ENCODE results near the gene FBXO47. TPM values are rescaled to one million over a fixed set of nuclear protein-coding genes. Genes with fewer than 3 reads are reported as not detected.

The FBXO47 gene
- total and polyA plus RNA-seq, 10 of the 15 experiments (the other 5 are each of a cell fraction or from before 2014, with no cell fraction given): 0.04 to 0.06 (median 0.06) TPM; not detected in 7

DNA sequence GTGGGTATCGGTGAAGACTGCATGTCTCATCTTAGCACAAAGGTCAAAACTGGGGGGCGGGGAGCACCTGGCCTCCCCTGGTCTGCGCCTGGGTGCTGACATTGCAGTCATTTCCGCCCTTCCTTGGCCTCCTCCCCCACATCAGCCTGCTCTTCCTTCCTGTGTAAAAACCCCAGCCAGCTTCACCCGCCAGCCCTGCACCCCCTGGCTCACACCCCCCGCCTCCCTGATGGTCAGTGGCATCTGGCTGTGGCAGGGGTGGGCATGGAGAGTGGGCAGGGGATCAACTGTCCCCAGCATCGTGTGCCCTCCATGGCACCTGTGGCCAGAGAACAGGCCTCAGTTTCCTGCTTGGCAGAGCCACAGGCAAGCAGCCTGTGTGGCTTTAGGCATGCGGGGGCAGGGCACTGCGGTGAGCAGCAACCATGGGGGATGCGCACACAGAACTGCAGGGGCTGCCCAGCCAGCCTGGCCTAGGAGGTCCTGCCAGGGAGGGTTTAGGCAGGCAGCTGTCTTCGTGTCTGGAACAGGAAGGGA, 68.3 kb downstream of the FBXO47 start (continued):
- TF ChIP-seq, protein P1, sequence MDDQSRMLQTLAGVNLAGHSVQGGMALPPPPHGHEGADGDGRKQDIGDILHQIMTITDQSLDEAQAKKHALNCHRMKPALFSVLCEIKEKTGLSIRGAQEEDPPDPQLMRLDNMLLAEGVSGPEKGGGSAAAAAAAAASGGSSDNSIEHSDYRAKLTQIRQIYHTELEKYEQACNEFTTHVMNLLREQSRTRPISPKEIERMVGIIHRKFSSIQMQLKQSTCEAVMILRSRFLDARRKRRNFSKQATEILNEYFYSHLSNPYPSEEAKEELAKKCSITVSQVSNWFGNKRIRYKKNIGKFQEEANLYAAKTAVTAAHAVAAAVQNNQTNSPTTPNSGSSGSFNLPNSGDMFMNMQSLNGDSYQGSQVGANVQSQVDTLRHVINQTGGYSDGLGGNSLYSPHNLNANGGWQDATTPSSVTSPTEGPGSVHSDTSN (IDR thresholded peaks at IDR 0.05; ENCODE audit: insufficient replicate concordance, low read depth, low read length): peak; percentile 3
- no peak; the same call in 1 of the 2 replicates for TF ChIP-seq PML (IDR thresholded peaks at IDR 0.05; ENCODE audit: low read length)
- TF ChIP-seq ZBED1 (IDR thresholded peaks at IDR 0.05; ENCODE audit: borderline replicate concordance): no peak; the same call in 1 of the 2 replicates
- TF ChIP-seq, protein P2, sequence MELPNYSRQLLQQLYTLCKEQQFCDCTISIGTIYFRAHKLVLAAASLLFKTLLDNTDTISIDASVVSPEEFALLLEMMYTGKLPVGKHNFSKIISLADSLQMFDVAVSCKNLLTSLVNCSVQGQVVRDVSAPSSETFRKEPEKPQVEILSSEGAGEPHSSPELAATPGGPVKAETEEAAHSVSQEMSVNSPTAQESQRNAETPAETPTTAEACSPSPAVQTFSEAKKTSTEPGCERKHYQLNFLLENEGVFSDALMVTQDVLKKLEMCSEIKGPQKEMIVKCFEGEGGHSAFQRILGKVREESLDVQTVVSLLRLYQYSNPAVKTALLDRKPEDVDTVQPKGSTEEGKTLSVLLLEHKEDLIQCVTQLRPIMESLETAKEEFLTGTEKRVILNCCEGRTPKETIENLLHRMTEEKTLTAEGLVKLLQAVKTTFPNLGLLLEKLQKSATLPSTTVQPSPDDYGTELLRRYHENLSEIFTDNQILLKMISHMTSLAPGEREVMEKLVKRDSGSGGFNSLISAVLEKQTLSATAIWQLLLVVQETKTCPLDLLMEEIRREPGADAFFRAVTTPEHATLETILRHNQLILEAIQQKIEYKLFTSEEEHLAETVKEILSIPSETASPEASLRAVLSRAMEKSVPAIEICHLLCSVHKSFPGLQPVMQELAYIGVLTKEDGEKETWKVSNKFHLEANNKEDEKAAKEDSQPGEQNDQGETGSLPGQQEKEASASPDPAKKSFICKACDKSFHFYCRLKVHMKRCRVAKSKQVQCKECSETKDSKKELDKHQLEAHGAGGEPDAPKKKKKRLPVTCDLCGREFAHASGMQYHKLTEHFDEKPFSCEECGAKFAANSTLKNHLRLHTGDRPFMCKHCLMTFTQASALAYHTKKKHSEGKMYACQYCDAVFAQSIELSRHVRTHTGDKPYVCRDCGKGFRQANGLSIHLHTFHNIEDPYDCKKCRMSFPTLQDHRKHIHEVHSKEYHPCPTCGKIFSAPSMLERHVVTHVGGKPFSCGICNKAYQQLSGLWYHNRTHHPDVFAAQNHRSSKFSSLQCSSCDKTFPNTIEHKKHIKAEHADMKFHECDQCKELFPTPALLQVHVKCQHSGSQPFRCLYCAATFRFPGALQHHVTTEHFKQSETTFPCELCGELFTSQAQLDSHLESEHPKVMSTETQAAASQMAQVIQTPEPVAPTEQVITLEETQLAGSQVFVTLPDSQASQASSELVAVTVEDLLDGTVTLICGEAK (IDR thresholded peaks at IDR 0.05; ENCODE audit: borderline replicate concordance): no peak; the same call in 1 of the 2 replicates
- TF ChIP-seq, protein P3, sequence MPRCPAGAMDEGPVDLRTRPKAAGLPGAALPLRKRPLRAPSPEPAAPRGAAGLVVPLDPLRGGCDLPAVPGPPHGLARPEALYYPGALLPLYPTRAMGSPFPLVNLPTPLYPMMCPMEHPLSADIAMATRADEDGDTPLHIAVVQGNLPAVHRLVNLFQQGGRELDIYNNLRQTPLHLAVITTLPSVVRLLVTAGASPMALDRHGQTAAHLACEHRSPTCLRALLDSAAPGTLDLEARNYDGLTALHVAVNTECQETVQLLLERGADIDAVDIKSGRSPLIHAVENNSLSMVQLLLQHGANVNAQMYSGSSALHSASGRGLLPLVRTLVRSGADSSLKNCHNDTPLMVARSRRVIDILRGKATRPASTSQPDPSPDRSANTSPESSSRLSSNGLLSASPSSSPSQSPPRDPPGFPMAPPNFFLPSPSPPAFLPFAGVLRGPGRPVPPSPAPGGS (IDR thresholded peaks at IDR 0.05; ENCODE audit: borderline replicate concordance, insufficient read depth, low read depth, low read length, poor library complexity, severe bottlenecking): no peak
- peak; percentile 76 for TF ChIP-seq FOXM1 (IDR thresholded peaks at IDR 0.05; ENCODE audit: low read depth, low read length)
- TF ChIP-seq, protein P4, sequence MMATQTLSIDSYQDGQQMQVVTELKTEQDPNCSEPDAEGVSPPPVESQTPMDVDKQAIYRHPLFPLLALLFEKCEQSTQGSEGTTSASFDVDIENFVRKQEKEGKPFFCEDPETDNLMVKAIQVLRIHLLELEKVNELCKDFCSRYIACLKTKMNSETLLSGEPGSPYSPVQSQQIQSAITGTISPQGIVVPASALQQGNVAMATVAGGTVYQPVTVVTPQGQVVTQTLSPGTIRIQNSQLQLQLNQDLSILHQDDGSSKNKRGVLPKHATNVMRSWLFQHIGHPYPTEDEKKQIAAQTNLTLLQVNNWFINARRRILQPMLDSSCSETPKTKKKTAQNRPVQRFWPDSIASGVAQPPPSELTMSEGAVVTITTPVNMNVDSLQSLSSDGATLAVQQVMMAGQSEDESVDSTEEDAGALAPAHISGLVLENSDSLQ (IDR thresholded peaks at IDR 0.05): no peak; the same call in 1 of the 2 replicates
- no peak for TF ChIP-seq JUNB (IDR thresholded peaks at IDR 0.05)
- TF ChIP-seq SMC3 (IDR thresholded peaks at IDR 0.05; ENCODE audit: borderline replicate concordance, low read length): no peak
- TF ChIP-seq, protein P5, sequence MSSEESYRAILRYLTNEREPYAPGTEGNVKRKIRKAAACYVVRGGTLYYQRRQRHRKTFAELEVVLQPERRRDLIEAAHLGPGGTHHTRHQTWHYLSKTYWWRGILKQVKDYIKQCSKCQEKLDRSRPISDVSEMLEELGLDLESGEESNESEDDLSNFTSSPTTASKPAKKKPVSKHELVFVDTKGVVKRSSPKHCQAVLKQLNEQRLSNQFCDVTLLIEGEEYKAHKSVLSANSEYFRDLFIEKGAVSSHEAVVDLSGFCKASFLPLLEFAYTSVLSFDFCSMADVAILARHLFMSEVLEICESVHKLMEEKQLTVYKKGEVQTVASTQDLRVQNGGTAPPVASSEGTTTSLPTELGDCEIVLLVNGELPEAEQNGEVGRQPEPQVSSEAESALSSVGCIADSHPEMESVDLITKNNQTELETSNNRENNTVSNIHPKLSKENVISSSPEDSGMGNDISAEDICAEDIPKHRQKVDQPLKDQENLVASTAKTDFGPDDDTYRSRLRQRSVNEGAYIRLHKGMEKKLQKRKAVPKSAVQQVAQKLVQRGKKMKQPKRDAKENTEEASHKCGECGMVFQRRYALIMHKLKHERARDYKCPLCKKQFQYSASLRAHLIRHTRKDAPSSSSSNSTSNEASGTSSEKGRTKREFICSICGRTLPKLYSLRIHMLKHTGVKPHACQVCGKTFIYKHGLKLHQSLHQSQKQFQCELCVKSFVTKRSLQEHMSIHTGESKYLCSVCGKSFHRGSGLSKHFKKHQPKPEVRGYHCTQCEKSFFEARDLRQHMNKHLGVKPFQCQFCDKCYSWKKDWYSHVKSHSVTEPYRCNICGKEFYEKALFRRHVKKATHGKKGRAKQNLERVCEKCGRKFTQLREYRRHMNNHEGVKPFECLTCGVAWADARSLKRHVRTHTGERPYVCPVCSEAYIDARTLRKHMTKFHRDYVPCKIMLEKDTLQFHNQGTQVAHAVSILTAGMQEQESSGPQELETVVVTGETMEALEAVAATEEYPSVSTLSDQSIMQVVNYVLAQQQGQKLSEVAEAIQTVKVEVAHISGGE (CRISPR knock-in tag; IDR thresholded peaks at IDR 0.05): no peak
- TF ChIP-seq ZNF217 (IDR thresholded peaks at IDR 0.05): 0 out of 2 replicates have a peak, but pooled peaks have one; percentile 36
- TF ChIP-seq TBL1XR1 (IDR thresholded peaks at IDR 0.05; ENCODE audit: low read depth, low read length): peak; percentile 79; the same call in 1 of the 2 replicates
- TF ChIP-seq NRF1 (conservative IDR thresholded peaks at IDR 0.05; ENCODE audit: low read depth, low read length): no peak
- TF ChIP-seq, protein P6, sequence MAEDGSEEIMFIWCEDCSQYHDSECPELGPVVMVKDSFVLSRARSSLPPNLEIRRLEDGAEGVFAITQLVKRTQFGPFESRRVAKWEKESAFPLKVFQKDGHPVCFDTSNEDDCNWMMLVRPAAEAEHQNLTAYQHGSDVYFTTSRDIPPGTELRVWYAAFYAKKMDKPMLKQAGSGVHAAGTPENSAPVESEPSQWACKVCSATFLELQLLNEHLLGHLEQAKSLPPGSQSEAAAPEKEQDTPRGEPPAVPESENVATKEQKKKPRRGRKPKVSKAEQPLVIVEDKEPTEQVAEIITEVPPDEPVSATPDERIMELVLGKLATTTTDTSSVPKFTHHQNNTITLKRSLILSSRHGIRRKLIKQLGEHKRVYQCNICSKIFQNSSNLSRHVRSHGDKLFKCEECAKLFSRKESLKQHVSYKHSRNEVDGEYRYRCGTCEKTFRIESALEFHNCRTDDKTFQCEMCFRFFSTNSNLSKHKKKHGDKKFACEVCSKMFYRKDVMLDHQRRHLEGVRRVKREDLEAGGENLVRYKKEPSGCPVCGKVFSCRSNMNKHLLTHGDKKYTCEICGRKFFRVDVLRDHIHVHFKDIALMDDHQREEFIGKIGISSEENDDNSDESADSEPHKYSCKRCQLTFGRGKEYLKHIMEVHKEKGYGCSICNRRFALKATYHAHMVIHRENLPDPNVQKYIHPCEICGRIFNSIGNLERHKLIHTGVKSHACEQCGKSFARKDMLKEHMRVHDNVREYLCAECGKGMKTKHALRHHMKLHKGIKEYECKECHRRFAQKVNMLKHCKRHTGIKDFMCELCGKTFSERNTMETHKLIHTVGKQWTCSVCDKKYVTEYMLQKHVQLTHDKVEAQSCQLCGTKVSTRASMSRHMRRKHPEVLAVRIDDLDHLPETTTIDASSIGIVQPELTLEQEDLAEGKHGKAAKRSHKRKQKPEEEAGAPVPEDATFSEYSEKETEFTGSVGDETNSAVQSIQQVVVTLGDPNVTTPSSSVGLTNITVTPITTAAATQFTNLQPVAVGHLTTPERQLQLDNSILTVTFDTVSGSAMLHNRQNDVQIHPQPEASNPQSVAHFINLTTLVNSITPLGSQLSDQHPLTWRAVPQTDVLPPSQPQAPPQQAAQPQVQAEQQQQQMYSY (CRISPR knock-in tag; IDR thresholded peaks at IDR 0.05): no peak
